ENCODE results near the gene KMT2D.

KMT2D gene

DNA sequence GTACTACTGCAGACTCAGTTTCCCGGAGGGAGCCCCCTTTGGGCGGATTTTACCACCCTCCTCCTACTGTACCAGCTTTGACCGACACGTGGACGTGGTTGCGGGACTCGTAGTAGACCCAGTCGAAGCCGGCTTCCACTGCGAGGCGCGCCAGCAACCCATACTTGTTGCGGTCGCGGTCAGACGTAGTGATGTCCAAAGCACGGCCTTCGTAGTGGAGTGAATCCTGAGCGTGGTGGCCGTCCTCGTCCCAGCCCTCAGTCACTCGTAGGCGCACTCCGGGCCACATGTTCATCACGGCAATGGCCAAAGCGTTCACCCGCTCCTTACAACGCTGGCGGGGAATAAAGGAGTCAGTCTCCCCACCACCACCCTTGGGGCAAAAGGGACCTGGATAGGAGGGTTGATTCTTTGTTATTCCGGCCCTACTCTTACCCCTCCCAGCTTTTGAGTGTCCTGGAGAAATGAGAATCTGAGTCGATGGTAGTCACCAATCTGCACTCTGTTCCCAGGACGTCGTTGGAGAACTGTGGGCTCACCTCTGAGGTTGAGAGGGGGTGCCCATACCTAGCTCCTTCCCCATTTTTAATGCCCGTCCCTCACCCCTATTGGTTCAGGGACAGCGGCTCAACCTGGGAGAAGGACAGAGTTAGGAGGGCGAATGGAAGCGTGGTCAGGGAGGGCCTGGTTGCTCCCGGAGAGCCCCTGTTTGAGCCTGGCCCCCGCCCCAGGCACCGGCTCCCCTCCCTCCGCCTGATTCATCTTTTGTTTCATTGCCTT, 30.7 kb upstream of the KMT2D start:
- no peak for DNase-seq (ENCODE audit: low read depth)
- TF ChIP-seq POLR2A (IDR thresholded peaks at IDR 0.05; ENCODE audit: extremely low read depth, insufficient read length): no peak
- no peak overlapping the region for H3K4me3 ChIP-seq (ENCODE audit: low read depth, low read length)

DNA sequence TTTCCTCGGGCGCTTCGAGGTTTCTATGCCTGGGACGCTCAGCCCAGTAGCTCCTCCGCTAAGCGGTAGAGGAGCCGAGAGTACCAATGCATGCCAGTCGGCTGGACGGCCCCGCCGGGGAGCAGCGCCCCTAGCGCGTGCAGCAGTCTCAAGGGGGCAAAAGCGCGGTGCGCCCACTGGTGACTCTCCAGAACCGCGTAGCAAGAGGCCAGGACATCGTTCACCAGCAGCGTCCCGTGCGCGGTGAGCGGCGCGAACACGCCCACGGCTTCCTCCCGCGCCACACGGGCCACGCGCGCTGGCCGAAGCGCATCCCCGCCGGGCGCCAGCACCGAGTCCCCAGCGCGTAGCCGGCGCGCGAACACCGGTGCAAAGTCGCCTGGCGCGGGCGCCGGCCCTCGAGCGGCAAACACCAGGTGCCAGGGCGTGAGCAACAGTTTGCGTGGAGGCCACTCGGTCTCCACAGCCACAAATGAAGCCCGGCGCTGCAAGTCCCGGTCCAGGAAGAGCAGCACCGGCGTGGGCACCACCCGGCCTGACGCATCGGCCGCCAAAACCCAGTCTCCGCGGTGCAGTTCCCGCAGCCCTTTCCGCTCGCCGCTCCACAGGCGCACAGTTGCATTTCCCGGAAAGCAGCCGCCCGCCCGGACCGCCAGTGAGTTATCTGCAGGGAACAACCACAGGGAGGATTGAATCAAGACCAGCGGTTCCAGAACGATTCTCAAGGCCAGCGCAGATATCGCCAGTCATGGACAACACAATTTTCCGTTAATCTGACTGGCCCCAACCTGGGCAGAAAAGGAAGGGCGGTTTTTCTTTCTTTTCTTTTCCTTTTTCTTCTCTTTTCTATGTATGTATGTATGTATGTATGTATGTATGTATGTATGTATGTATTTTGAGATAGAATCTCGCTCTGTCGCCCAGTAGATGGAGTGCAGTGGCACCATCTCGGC, 29.5 kb upstream of the KMT2D start:
- DNase-seq (ENCODE audit: low read depth): no peak
- no peak for TF ChIP-seq POLR2A (IDR thresholded peaks at IDR 0.05; ENCODE audit: extremely low read depth, insufficient read length)
- TF ChIP-seq, protein P1, sequence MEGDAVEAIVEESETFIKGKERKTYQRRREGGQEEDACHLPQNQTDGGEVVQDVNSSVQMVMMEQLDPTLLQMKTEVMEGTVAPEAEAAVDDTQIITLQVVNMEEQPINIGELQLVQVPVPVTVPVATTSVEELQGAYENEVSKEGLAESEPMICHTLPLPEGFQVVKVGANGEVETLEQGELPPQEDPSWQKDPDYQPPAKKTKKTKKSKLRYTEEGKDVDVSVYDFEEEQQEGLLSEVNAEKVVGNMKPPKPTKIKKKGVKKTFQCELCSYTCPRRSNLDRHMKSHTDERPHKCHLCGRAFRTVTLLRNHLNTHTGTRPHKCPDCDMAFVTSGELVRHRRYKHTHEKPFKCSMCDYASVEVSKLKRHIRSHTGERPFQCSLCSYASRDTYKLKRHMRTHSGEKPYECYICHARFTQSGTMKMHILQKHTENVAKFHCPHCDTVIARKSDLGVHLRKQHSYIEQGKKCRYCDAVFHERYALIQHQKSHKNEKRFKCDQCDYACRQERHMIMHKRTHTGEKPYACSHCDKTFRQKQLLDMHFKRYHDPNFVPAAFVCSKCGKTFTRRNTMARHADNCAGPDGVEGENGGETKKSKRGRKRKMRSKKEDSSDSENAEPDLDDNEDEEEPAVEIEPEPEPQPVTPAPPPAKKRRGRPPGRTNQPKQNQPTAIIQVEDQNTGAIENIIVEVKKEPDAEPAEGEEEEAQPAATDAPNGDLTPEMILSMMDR (IDR thresholded peaks at IDR 0.05; ENCODE audit: low read depth, low read length): no peak
- TF ChIP-seq, protein P2, sequence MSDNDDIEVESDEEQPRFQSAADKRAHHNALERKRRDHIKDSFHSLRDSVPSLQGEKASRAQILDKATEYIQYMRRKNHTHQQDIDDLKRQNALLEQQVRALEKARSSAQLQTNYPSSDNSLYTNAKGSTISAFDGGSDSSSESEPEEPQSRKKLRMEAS (IDR thresholded peaks at IDR 0.05; ENCODE audit: low read depth, low read length): no peak
- TF ChIP-seq MYC (IDR thresholded peaks at IDR 0.05; ENCODE audit: low read depth, low read length): no peak
- H3K4me3 ChIP-seq (ENCODE audit: low read depth, low read length): no peak overlapping the region

DNA sequence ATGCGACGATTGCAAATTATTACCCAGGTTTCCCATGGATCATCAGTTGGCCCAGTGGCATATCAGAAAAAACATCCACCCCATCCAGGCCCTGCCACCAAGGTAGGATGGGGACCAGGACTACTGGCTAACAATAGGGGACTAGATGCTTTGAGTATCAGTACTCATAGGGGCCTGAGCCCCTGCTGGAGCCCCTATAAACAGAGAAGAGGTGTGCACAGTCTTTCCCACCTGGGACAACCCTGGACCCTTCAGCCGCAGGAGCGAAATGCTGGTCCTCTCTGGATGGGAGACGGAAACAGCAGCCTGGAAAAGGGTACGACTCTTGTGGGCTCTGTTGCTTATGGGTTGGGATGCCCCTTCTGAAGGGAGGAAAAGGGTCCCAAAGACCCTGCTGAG, 28.3 kb upstream of the KMT2D start:
- DNase-seq (ENCODE audit: low read depth): no peak
- TF ChIP-seq MYC (IDR thresholded peaks at IDR 0.05; ENCODE audit: low read depth, low read length) (no peak), POLR2A (IDR thresholded peaks at IDR 0.05; ENCODE audit: extremely low read depth, insufficient read length) (no peak)
- TF ChIP-seq, protein P2 (IDR thresholded peaks at IDR 0.05; ENCODE audit: low read depth, low read length): no peak
- TF ChIP-seq, protein P1 (IDR thresholded peaks at IDR 0.05; ENCODE audit: low read depth, low read length): no peak
- H3K4me3 ChIP-seq (ENCODE audit: low read depth, low read length): no peak overlapping the region

DNA sequence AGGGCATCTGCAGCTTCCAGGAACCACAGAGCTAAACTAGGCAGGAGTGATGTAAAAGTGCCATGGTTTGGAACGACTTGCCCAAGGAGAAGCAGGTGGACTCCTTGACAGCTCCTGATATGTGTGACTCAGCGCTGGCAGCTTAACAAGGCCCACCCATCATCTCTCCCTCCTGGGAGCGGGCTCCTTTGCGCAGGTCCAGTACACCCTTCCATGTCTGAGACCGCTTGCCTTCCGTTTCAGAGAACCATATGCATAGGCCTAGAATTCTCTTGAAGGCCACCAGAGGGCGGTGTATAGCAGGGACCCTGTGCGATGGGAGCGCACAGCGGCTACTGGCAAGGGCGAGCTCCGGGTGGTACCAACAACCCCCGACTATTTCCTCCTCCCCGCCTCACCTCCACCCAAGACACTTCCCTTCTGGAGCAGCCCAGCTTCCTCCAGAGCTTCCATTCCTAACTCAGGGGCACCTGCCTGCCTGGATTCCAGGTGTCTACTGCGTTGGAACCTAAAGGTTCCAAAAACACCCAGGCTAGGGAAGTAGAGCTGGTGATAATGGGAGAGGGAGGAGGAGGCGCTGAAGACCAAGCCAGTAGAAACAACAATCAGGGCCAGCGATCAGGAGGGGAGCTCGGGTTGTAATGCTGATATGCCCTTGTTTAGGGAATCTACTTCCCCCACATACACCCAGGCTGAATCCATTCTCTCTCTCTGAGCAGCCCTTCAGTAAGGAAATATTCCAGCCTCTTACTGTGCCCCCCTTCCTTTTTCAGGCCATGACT, 27.7 kb upstream of the KMT2D start:
- no peak for TF ChIP-seq POLR2A (IDR thresholded peaks at IDR 0.05; ENCODE audit: extremely low read depth, insufficient read length)
- TF ChIP-seq, protein P2 (IDR thresholded peaks at IDR 0.05; ENCODE audit: low read depth, low read length): peak; percentile 49; the same call in 1 of the 2 replicates
- TF ChIP-seq, protein P1 (IDR thresholded peaks at IDR 0.05; ENCODE audit: low read depth, low read length): peak; percentile 92
- TF ChIP-seq MYC (IDR thresholded peaks at IDR 0.05; ENCODE audit: low read depth, low read length): peak; percentile 34
- H3K4me3 ChIP-seq (ENCODE audit: low read depth, low read length): peak overlapping the region; percentile 25
- DNase-seq (ENCODE audit: low read depth): peak; percentile 93

DNA sequence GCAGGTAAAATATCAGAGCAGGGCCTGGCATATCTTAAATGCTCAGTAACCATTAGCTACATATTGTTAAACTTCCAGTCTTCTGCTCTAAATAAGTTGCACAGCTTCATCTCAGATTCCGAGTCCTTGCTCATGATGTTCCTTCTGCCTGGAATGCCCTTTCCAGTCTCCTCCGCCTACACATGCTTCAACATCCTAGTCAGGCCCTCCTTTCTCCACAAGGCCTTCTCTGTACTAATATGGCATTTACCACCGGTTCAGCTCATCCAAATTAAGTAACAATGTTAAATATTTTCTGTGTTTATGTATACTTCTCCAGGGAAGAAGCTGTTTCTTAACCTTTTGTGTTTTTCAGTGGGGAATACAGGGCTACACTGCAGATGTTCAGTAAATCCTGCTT, 25.5 kb upstream of the KMT2D start:
- TF ChIP-seq MYC (IDR thresholded peaks at IDR 0.05; ENCODE audit: low read depth, low read length) (no peak), POLR2A (IDR thresholded peaks at IDR 0.05; ENCODE audit: extremely low read depth, insufficient read length) (no peak)
- TF ChIP-seq, protein P1 (IDR thresholded peaks at IDR 0.05; ENCODE audit: low read depth, low read length): no peak
- TF ChIP-seq, protein P2 (IDR thresholded peaks at IDR 0.05; ENCODE audit: low read depth, low read length): no peak
- H3K4me3 ChIP-seq (ENCODE audit: low read depth, low read length): no peak overlapping the region
- no peak for DNase-seq (ENCODE audit: low read depth)
